A549 (cell line): ENCODE measurements around the gene WNT11. TPM values are rescaled to one million over a fixed set of nuclear protein-coding genes. Genes with fewer than 3 reads are reported as not detected.

Experiments
- ATAC-seq, 2 experiments: fragments of 200-7000 bp in 1 of 2; fragments of >200 bp in 1 of 2; cut with Nextera tagmentation in 1 of 2; cut with Tn5 transposase in 1 of 2; 3 replicates each; pipeline versions ENCODE4 v1.8.0 to v1.9.1; 2018 to 2020; ENCODE audit warnings: mild to moderate bottlenecking in 1 of 2, moderate library complexity in 1 of 2
- CTCF ChIA-PET: fragments of 300-600 bp; sonication (Branson Sonifier 250); formaldehyde crosslinking; extraction: SDS; loops from one replicate; lab custom pipeline; 2021; ENCODE audit warnings: antibody characterized with exemption, inconsistent platforms; lab: Yijun Ruan, JAX
- POLR2A ChIA-PET: fragments of 350-600 bp; formaldehyde crosslinking; extraction: SDS; loops from one replicate; lab custom pipeline; 2021; ENCODE audit warnings: antibody characterized with exemption, inconsistent platforms; lab: Yijun Ruan, JAX
- DNase-seq, 2 experiments: peaks; one replicate each; pipeline versions ENCODE4 v3.0.0 to v3.0.0-alpha.2; 2011 to 2016; ENCODE audit warnings: low read depth in 1 of 2, low spot score in 1 of 2
- FAIRE-seq: peaks from 2 replicates; lab custom pipeline; 2011; peaks lifted over from hg19 to GRCh38; lab: Jason Lieb, UNC
- H3K27ac ChIP-seq, 2 experiments: fragments of >200 bp; sonication (Bioruptor Twin); formaldehyde crosslinking; 3 replicates each; pipeline ENCODE4 v1.5.1; 2016 to 2017
- H3K4me1 ChIP-seq: fragments of >200 bp; sonication (Bioruptor Twin); formaldehyde crosslinking; 3 replicates; pipeline ENCODE4 v1.6.1; 2016
- H3K4me2 ChIP-seq: fragments of >200 bp; sonication (Bioruptor Twin); formaldehyde crosslinking; 3 replicates; pipeline ENCODE4 v1.6.1; 2016
- H3K4me3 ChIP-seq: fragments of >200 bp; sonication (Bioruptor Twin); formaldehyde crosslinking; 3 replicates; pipeline ENCODE4 v1.5.1; 2016
- H3K9me3 ChIP-seq: fragments of >200 bp; sonication (Bioruptor Twin); formaldehyde crosslinking; 3 replicates; pipeline ENCODE4 v1.6.1; 2016
- ATOH8 ChIP-seq: fragments of 250-450 bp; sonication (Bioruptor Pico); IDR thresholded peaks from 2 replicates; pipeline ENCODE4 v1.5.0; 2020; ENCODE audit warnings: low read depth, mild to moderate bottlenecking, moderate library complexity
- BCL3 ChIP-seq: fragments of >200 bp; sonication (Bioruptor Twin); formaldehyde crosslinking; IDR thresholded peaks from 3 replicates; pipeline ENCODE4 v1.6.1; 2016
- CBX2 ChIP-seq: fragments of 200-600 bp; sonication (generic); IDR thresholded peaks from 2 replicates; pipeline ENCODE4 v1.6.1; 2016; ENCODE audit warnings: low read depth, mild to moderate bottlenecking, borderline replicate concordance
- CBX8 ChIP-seq: fragments of 200-600 bp; sonication (generic); IDR thresholded peaks from 2 replicates; pipeline ENCODE4 v1.6.1; 2016
- CEBPB ChIP-seq, 2 experiments: fragments of >200 bp in 1 of 2; sonication (Bioruptor Twin) in 1 of 2; formaldehyde crosslinking in 1 of 2; IDR thresholded peaks; 2 replicates each; pipeline ENCODE4 v1.6.1; 2012 to 2016
- CHD2 ChIP-seq: fragments of 150-350 bp; IDR thresholded peaks from 2 replicates; pipeline ENCODE4 v1.6.1; 2014; ENCODE audit warnings: low read length; ENCODE audit not compliant: partially characterized antibody
- CHD4 ChIP-seq: fragments of 200-600 bp; sonication (generic); IDR thresholded peaks from 2 replicates; pipeline ENCODE4 v1.6.1; 2016; ENCODE audit warnings: antibody characterized with exemption, mild to moderate bottlenecking, borderline replicate concordance
- E2F6 ChIP-seq: IDR thresholded peaks from 2 replicates; pipeline ENCODE4 v1.6.1; 2012; ENCODE audit warnings: low read depth, borderline replicate concordance
- EHMT2 ChIP-seq: fragments of 200-600 bp; sonication (generic); IDR thresholded peaks from 2 replicates; pipeline ENCODE4 v1.6.1; 2016; ENCODE audit warnings: antibody characterized with exemption, low read depth, mild to moderate bottlenecking, moderate library complexity
- GATA3 ChIP-seq: IDR thresholded peaks from 2 replicates; pipeline ENCODE4 v1.6.1; 2012; ENCODE audit warnings: borderline replicate concordance
- HEYL ChIP-seq: fragments of 250-450 bp; sonication (Bioruptor Pico); IDR thresholded peaks from 2 replicates; pipeline ENCODE4 v1.8.0; 2021; ENCODE audit warnings: mild to moderate bottlenecking, moderate library complexity
- HMGXB4 ChIP-seq: fragments of 250-450 bp; sonication (Bioruptor Pico); IDR thresholded peaks from 2 replicates; pipeline ENCODE4 v1.5.0; 2021; ENCODE audit warnings: mild to moderate bottlenecking, moderate library complexity, borderline replicate concordance
- HOXA7 ChIP-seq: fragments of 250-450 bp; sonication (Bioruptor Pico); IDR thresholded peaks from 2 replicates; pipeline ENCODE4 v1.5.0; 2020; ENCODE audit warnings: mild to moderate bottlenecking, moderate library complexity
- HOXB13 ChIP-seq: fragments of 250-450 bp; sonication (Bioruptor Pico); IDR thresholded peaks from 2 replicates; pipeline ENCODE4 v1.5.0; 2020; ENCODE audit warnings: low read depth, mild to moderate bottlenecking, moderate library complexity
- HOXB5 ChIP-seq: fragments of 250-450 bp; sonication (Bioruptor Pico); IDR thresholded peaks from 2 replicates; pipeline ENCODE4 v1.5.0; 2020; ENCODE audit warnings: mild to moderate bottlenecking, moderate library complexity
- KDM1A ChIP-seq: fragments of 200-600 bp; sonication (generic); IDR thresholded peaks from 2 replicates; pipeline ENCODE4 v1.6.1; 2016; ENCODE audit warnings: low read depth, mild to moderate bottlenecking
- KDM5A ChIP-seq: fragments of 200-600 bp; sonication (generic); IDR thresholded peaks from 2 replicates; pipeline ENCODE4 v1.6.1; 2016; ENCODE audit warnings: antibody characterized with exemption, mild to moderate bottlenecking
- MAFK ChIP-seq: fragments of 450-650 bp; IDR thresholded peaks from 2 replicates; pipeline ENCODE4 v1.6.1; 2014; ENCODE audit not compliant: partially characterized antibody
- MAZ ChIP-seq: fragments of 150-350 bp; IDR thresholded peaks from 2 replicates; pipeline ENCODE4 v1.6.1; 2014; ENCODE audit warnings: antibody characterized with exemption, low read depth, low read length, borderline replicate concordance
- MYC ChIP-seq: IDR thresholded peaks from 2 replicates; pipeline ENCODE4 v1.6.1; 2012; ENCODE audit warnings: mild to moderate bottlenecking, inconsistent platforms, low read length, improper control_type of control experiment, borderline replicate concordance
- NPAS2 ChIP-seq: fragments of 250-450 bp; sonication (Bioruptor Pico); IDR thresholded peaks from 2 replicates; pipeline ENCODE4 v1.8.0; 2022; ENCODE audit warnings: mild to moderate bottlenecking, moderate library complexity, borderline replicate concordance
- POLR2A ChIP-seq: IDR thresholded peaks from 2 replicates; pipeline ENCODE4 v1.6.1; 2012; ENCODE audit warnings: mild to moderate bottlenecking, low read length
- POLR2AphosphoS2 ChIP-seq: conservative IDR thresholded peaks from 2 replicates; pipeline ENCODE4 v1.6.1; 2012; ENCODE audit warnings: low read length, improper control_type of control experiment, inconsistent platforms
- RCOR1 ChIP-seq: fragments of 150-350 bp; IDR thresholded peaks from 2 replicates; pipeline ENCODE4 v1.6.1; 2014; ENCODE audit warnings: antibody characterized with exemption, low read length, low read depth
- RFX5 ChIP-seq: fragments of 450-650 bp; IDR thresholded peaks from 2 replicates; pipeline ENCODE4 v1.7.1; 2014; ENCODE audit warnings: antibody characterized with exemption, mild to moderate bottlenecking, moderate library complexity
- RNF2 ChIP-seq: fragments of 200-600 bp; sonication (generic); IDR thresholded peaks from 2 replicates; pipeline ENCODE4 v1.6.1; 2016; ENCODE audit warnings: low read depth, mild to moderate bottlenecking, antibody characterized with exemption, moderate library complexity, borderline replicate concordance
- SMC3 ChIP-seq: fragments of >200 bp; sonication (Bioruptor Twin); formaldehyde crosslinking; IDR thresholded peaks from 3 replicates; pipeline ENCODE4 v1.6.1; 2018; ENCODE audit warnings: inconsistent platforms
- TFCP2L1 ChIP-seq: fragments of 250-450 bp; sonication (Bioruptor Pico); IDR thresholded peaks from 2 replicates; pipeline ENCODE4 v1.5.0; 2021; ENCODE audit warnings: mild to moderate bottlenecking
- TP53 ChIP-seq: fragments of 250-450 bp; sonication (Bioruptor Pico); IDR thresholded peaks from 2 replicates; pipeline ENCODE4 v1.5.0; 2021; ENCODE audit warnings: mild to moderate bottlenecking, moderate library complexity
- USF2 ChIP-seq: fragments of 450-650 bp; IDR thresholded peaks from 2 replicates; pipeline ENCODE4 v1.6.1; 2014; ENCODE audit warnings: antibody characterized with exemption
- ZNF302 ChIP-seq: fragments of 250-450 bp; sonication (Bioruptor Pico); IDR thresholded peaks from 2 replicates; pipeline ENCODE4 v1.9.0; 2021; ENCODE audit warnings: inconsistent platforms, mild to moderate bottlenecking, moderate library complexity
- ZSCAN20 ChIP-seq: fragments of 250-450 bp; sonication (Bioruptor Pico); IDR thresholded peaks from 2 replicates; pipeline ENCODE4 v1.8.0; 2022; ENCODE audit warnings: mild to moderate bottlenecking, moderate library complexity
- WGBS: methylation state at CpG from one replicate; pipeline ENCODE4 v1.1.6; 2017; ENCODE audit errors: missing lambda C conversion rate; 5-methylcytosine and 5-hydroxymethylcytosine counted together
- polyA plus RNA-seq, 4 experiments: library from polyadenylated mRNA; depleted of rRNA in 3 of 4; stranded (reverse); fragments of >200 nt; fragmentation: RNase III in 1 of 4; extraction: RNeasy Plus Mini Kit Qiagen cat#74134 plus additional on column Dnase treatment in 1 of 4; gene quantifications; 2 replicates in 3 of 4; 3 replicates in 1 of 4; pipeline ENCODE4 v1.2.3, GENCODE V29; 2011 to 2017

WNT11 gene
- polyA plus RNA-seq, 2 of the 4 experiments (the other 2 are of a cell fraction) = 0.36 to 0.57 TPM

- ATAC-seq = no peak
- no peak for FAIRE-seq
- no peak for DNase-seq
- CTCF ChIA-PET = interaction anchor here (0.9 to 5.9 kb wide), 6 partner anchors 57 to 284 kb away, joined by 3 to 50 read pairs (median 4); no protein-coding TSS in a partner anchor
- WGBS = 91% methylated on average over 5 of the region's 6 CpGs
- TF ChIP-seq TP53 (no peak), ZNF302 (no peak), POLR2A (no peak), MAZ (no peak), CBX8 (no peak), CEBPB (IDR thresholded peaks at IDR 0.05) (no peak), KDM5A (no peak), EHMT2 (no peak), HEYL (CRISPR knock-in tag) (no peak), POLR2AphosphoS2 (no peak), E2F6 (no peak), CHD2 (no peak), TFCP2L1 (CRISPR knock-in tag) (no peak), SMC3 (no peak), CBX2 (no peak)
- no peak overlapping the region for H3K4me3 ChIP-seq
- H3K27ac ChIP-seq = no peak overlapping the region
- no peak overlapping the region for H3K4me2 ChIP-seq
- POLR2A ChIA-PET = no interaction called here
- H3K4me1 ChIP-seq = 0 out of 3 replicates have a peak, but pooled peaks cover 6% of the 10 kb centered on the region
- no peaks in the 10 kb centered on the region for H3K9me3 ChIP-seq
Measured at GRCh38 chr11:76149713-76150112, 56.6 kb downstream of the WNT11 start.

- ChIA-PET CTCF (interaction anchor here (0.6 to 5.9 kb wide), 3 partner anchors 60 to 268 kb away, joined by 4 to 50 read pairs (median 4); no protein-coding TSS in a partner anchor), POLR2A (no interaction called here)
Measured at GRCh38 chr11:76148941-76149613, 57.2 kb downstream of the WNT11 start.

GRCh38 chr11:76148231-76148630 is 58.1 kb downstream of the WNT11 start:
- Histone ChIP-seq H3K9me3 (no peaks in the 10 kb centered on the region), H3K4me2 (no peak overlapping the region), H3K4me1 (0 out of 3 replicates have a peak, but pooled peaks cover 6% of the 10 kb centered on the region), H3K4me3 (no peak overlapping the region), H3K27ac (no peak overlapping the region)
- ATAC-seq = no peak
- POLR2A ChIA-PET = no interaction called here
- CTCF ChIA-PET = interaction anchor here (0.6 to 5.9 kb wide), 2 partner anchors 252 to 268 kb away, joined by 4 to 50 read pairs; no protein-coding TSS in a partner anchor
- no peak for FAIRE-seq
- DNase-seq = no peak
- 86% methylated on average over 6 of the region's 6 CpGs for WGBS
- TF ChIP-seq NPAS2 (CRISPR knock-in tag) = no peak
- TF ChIP-seq HOXB13 (CRISPR knock-in tag) = no peak
- no peak for TF ChIP-seq CBX8
- no peak for TF ChIP-seq HMGXB4 (CRISPR knock-in tag)
- TF ChIP-seq MAFK = no peak
- TF ChIP-seq E2F6 = no peak
- TF ChIP-seq USF2 = no peak
- TF ChIP-seq KDM5A = no peak
- TF ChIP-seq BCL3 = no peak
- no peak for TF ChIP-seq CHD4
- TF ChIP-seq MYC = no peak

More at GRCh38 chr11:76148941-76149613, 57.2 kb downstream of the WNT11 start:
- no peaks in the 10 kb centered on the region for H3K9me3 ChIP-seq
- whole genome bisulfite sequencing = 79% methylated on average over 17 of the region's 17 CpGs
- H3K4me1 ChIP-seq = 0 out of 3 replicates have a peak, but pooled peaks cover 6% of the 10 kb centered on the region
- DNase-seq (no peak), FAIRE-seq (no peak), ATAC-seq (no peak)
- no peak overlapping the region for H3K4me3 ChIP-seq
- no peak overlapping the region for H3K27ac ChIP-seq
- H3K4me2 ChIP-seq = no peak overlapping the region
- TF ChIP-seq CBX8 (no peak), MAZ (no peak), RFX5 (no peak), HOXB5 (no peak), ZSCAN20 (no peak), CHD4 (no peak), KDM1A (no peak), RCOR1 (no peak), HOXA7 (CRISPR knock-in tag) (no peak), POLR2AphosphoS2 (no peak), GATA3 (no peak), RNF2 (no peak), ATOH8 (no peak)
